NCI-H2107 treated with DMSO at 0.1 percent for 48 hours (cell line): ENCODE data around the gene ARHGAP29.

Source experiments
- DNase-seq: peaks from one replicate; lab custom pipeline; 2025; ENCODE audit not compliant: unreplicated experiment; lab: John Stamatoyannopoulos, UW

The ARHGAP29 gene

DNA sequence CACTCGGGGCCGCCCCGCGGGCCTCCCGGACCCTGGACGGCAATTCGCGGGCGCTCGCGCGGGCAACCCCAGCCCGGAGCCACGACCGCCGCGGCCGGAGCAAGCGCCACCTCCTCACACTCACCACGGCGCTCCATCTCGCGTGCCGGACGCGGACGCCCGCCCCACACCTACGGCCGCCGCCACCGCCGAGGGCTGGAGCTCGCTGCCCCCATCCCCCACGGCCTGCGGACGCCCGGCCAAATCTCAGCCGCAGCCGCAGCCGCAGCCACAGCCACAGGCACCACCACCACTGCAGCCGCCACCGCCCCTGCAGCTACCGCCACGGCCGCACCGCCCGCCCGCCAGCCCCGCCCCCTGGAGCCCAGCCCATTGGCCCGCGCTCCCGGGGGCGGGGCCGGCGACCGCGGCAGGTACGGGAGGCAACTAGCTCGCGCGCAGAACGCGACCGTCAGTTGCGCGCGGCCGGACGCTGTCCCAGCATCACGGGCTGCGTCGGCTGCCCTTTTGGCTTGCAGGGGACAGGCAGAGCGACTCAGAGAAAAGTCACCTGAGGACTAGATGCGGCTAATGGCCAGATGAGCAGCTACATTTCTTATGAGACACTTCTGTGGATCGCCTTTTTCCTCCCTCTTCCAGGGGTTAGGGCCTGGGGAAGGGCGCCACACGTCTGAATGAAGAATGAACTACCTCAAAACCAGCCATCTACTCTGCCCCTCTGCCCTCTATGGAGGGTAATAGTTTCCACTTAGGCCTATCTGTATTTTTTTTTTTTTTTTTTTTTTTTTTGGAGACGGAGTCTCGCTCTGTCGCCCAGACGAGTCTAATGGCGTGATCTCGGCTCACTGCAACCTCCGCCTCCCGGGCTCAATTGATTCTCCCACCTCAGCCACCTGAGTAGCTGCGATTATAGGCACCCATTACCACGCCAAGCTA is at the start of gene ARHGAP29:
ARHGAP29 (minus strand) TSS at position 294 of the 936 bp plus-strand sequence. CDS start 5,973 bp downstream, outside the sequence.
- peak; percentile 27 for DNase-seq

- DNase-seq: no peak
Measured at GRCh38 chr1:94286864-94287437, 49.6 kb upstream of the ARHGAP29 start.

- no peak for DNase-seq
Measured at GRCh38 chr1:94285031-94285654, 47.8 kb upstream of the ARHGAP29 start.

DNA sequence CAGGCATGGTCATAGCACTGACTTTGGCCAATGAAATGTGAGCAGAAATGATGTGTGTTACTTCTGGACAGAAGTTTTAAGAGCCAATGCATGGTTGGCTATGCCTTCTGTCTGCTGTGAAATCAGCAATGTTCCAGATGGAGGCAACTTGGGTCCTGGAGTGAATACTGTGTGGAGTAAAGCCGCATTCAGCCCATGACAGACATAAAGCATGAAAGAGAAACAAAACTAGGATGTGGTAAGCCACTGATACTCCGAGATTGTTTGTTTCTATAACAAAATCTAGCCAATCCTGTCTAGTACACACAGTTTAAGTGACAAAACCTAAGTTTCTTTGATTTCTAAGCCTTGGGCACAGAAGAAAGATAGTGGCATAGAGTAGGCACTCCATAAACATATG is 47.1 kb upstream of the ARHGAP29 start:
- no peak for DNase-seq

DNA sequence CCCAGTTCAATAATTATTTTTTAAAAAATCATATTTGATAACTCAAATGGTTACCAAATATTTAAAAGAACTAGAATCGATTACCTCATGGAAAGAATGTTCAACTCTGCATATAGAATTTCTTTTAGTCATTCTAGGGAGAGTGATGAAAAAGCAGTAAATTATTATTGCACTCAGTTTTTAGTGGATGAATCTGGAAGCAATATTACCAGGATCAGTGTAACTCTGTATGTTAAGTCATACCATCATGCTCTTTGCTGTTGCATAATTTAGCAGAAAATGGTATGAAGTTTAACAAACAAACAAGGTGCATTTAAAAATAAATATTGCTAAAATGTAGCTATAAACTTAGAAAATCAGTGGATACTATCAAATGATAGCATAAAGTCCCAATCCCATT is 46.1 kb upstream of the ARHGAP29 start:
- DNase-seq: no peak

DNA sequence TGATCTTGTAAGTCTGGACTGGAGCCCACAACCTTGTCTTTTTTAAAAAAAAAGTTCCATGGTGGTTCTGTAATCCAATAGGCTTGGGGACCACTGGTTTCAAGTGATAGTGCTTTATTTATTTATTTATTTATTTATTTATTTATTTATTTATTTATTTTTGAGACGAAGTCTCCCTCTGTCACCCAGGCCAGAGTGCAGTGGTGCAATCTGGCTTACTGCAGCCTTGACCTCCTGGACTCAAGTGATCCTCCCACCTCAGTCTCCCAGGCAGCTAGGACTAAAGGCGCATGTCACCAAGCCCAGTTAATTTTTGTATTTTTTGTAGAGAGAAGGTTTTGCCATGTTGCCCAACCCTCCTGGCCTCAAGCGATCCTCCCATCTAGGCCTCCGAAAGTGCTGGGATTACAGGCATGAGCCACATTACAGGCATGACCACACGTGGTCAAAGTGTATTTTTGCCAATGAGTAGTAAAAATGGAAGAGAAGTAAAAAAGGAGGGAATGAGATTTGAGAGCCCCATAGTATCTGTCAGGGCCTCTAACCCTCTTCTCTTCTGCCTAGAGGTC is 44.8 kb upstream of the ARHGAP29 start:
- no peak for DNase-seq

GRCh38 chr1:94281361-94282142 is 44.2 kb upstream of the ARHGAP29 start:
- no peak for DNase-seq

DNA sequence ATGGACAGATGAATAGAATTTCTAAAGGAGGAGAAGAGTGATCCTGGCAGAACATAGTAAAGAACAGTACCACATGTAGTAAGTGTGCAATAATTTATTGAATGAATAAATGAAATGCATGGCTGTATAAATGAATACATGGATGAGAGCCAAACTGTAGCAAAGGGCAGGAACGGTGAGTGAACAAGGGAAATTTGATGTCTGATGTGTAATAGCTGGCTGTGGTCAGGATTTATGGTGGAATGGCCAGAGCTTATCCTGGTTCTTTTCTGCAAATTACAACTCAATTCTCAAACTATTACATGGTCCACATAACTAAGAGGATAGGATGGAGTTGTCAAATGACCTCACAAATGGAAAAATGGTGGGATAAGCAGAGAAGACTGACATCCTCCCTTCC is 43.2 kb upstream of the ARHGAP29 start:
- DNase-seq: no peak

- no peak for DNase-seq
Measured at GRCh38 chr1:94279462-94279861, 42.1 kb upstream of the ARHGAP29 start.

DNA sequence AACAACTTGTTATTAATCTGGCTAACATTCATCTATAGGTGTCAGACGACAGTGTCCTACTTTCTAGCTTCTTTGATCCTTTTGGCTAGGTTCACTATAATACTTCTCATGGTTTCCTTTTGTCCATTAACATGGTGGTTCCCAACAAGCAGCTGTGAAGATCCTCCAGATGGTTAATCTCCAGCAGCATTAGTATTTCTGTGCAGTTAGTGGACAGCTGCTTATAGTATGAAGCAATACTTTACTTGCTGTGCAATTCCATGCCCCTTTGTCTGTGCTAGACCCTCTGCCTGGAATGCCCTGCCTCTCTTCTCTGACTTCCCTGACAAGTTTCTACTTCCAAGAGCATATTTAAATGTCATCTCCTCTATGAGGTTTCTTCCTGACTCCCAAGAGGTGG is 41.7 kb upstream of the ARHGAP29 start:
- DNase-seq: no peak

DNA sequence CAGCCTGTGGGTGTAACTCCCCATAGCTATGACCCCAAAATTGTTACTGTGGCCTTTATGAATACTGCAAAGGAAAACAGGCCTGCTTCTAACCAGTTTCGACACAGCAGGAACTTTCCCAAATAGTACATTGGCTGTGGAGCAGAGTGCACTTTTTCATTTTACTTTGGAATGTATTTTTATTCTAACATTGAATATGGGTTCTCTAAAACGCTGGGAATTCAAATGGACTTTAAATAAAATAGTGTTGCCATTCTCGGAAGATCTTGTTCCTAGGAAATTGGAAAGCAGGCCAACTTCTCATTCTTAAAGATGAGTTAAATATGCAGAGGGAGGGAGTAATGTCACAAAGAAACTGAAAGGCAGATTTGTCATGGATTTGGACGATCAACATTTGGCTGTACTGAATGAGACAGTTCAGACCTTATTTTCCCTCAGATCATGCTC is 39.6 kb upstream of the ARHGAP29 start:
- DNase-seq: no peak

- DNase-seq: no peak
Measured at GRCh38 chr1:94275083-94275482, 37.7 kb upstream of the ARHGAP29 start.

DNA sequence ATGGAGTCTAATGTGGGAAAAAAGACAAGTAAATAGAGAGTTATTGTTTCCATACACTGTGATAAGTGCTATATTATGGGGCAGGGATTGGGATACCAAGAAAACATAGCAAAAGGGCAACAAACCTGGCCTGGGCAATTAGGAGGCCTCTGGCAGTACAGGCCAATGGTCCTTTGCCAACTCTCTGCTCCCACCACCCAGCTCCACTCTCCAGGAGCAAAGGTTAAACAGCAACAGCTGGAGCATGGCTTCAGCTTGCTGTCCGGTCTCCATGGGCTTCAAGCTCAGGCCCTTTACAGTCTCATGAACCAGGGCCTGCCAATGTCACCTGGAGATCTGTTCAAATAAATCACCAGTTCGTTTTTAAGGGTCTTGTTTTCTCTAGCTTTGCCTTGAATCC is 37.2 kb upstream of the ARHGAP29 start:
- no peak for DNase-seq

GRCh38 chr1:94273111-94273510 is 35.7 kb upstream of the ARHGAP29 start:
- no peak for DNase-seq

DNA sequence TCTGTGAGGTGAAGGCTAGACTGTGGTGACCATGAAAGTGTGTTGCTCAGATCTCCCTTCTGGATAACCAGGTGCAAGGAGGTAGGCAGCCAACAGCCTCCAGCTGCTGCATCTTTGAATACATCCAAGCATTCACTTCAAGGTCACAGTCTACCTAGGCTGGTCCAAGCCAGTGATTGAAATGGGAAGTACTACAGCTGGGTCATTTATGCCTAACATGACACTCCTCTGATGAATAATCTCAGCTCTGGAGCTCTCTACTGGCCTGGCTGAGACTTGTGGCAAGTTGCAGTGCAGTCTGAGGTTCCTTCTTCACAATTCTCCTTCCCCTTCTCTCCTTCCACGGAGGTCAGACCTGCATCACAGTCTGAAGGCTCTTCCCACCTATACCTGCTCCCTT is 35.0 kb upstream of the ARHGAP29 start:
- no peak for DNase-seq

GRCh38 chr1:94271373-94271772 is 34.0 kb upstream of the ARHGAP29 start:
- DNase-seq: no peak

GRCh38 chr1:94270801-94271203 is 33.4 kb upstream of the ARHGAP29 start:
- DNase-seq: no peak

- DNase-seq: no peak
Measured at GRCh38 chr1:94269921-94270320, 32.5 kb upstream of the ARHGAP29 start.

GRCh38 chr1:94265906-94266305 is 28.5 kb upstream of the ARHGAP29 start:
- no peak for DNase-seq

- DNase-seq: no peak
Measured at GRCh38 chr1:94265011-94265422, 27.6 kb upstream of the ARHGAP29 start.
